Testis (tissue), 3 donors: ENCODE data around the gene MECR. TPM values are rescaled to one million over a fixed set of nuclear protein-coding genes. Genes with fewer than 3 reads are reported as not detected.
A peak's percentile ranks its signal among the peaks of the same experiment; 100 is the strongest.

Source experiments
- DNase-seq: peaks from one replicate; pipeline ENCODE4 v3.0.0-alpha.2; 2019
- H3K27ac ChIP-seq, 2 donors: fragments of 200-600 bp; sonication (generic); one replicate each; pipeline ENCODE4 v1.5.1; 2019
- H3K27me3 ChIP-seq: fragments of 200-600 bp; sonication (generic); one replicate; pipeline ENCODE4 v1.5.1; 2019
- H3K36me3 ChIP-seq: fragments of 200-600 bp; sonication (generic); one replicate; pipeline ENCODE4 v1.5.1; 2017; ENCODE audit warnings: low read depth; ENCODE audit errors: missing control alignments
- H3K4me1 ChIP-seq: fragments of 200-600 bp; sonication (generic); one replicate; pipeline ENCODE4 v1.5.1; 2019
- H3K4me3 ChIP-seq, 2 donors: fragments of 200-600 bp; sonication (generic); one replicate each; pipeline ENCODE4 v1.5.1; 2017 to 2019
- H3K9me3 ChIP-seq: fragments of 200-600 bp; sonication (generic); one replicate; pipeline ENCODE4 v1.5.1; 2017
- POLR2A ChIP-seq: fragments of 450-650 bp; IDR thresholded peaks from one replicate; pipeline ENCODE4 v1.6.1; 2017; ENCODE audit warnings: antibody characterized with exemption, mild to moderate bottlenecking, moderate library complexity
- WGBS, 2 donors: methylation state at CpG; one replicate each; pipeline ENCODE4 v1.1.5; 2018; 5-methylcytosine and 5-hydroxymethylcytosine counted together
- intact Hi-C: fragments of 100-400 bp; cut with DNase I; formaldehyde crosslinking; loops from one replicate; pipeline ENCODE4 v1.15.1; 2023; ENCODE audit warnings: low total_unique reads
- polyA plus RNA-seq: library from polyadenylated mRNA; stranded (reverse); fragments of 350-450 nt; fragmentation: Illumina TruSeq; extraction: RNeasy Lipid Tissue Mini Kit (QIAGEN cat#74804); gene quantifications from one replicate; pipeline ENCODE4 v1.2.3, GENCODE V29; 2014; ENCODE audit warnings: low read depth, low replicate concordance; ENCODE audit not compliant: insufficient read depth
- total RNA-seq, 2 donors: library from RNA; depleted of rRNA; stranded (reverse); fragments of >200 nt; gene quantifications; one replicate each; pipeline ENCODE4 v1.2.3, GENCODE V29; 2016
- TF ChIP-seq, protein P1 (sequence below), 3 experiments: fragments of 450-650 bp in 2 of 3; fragments of 200-600 bp in 1 of 3; sonication (generic) in 1 of 3; IDR thresholded peaks; one replicate each; pipeline ENCODE4 v1.5.1; 2016 to 2019; ENCODE audit warnings: antibody characterized with exemption in 3 of 3, mild to moderate bottlenecking in 2 of 3, moderate library complexity in 1 of 3

The MECR gene
- total and polyA plus RNA-seq, 3 donors from 2014 or later = 33.7 to 38.9 (median 37.3) TPM

DNA sequence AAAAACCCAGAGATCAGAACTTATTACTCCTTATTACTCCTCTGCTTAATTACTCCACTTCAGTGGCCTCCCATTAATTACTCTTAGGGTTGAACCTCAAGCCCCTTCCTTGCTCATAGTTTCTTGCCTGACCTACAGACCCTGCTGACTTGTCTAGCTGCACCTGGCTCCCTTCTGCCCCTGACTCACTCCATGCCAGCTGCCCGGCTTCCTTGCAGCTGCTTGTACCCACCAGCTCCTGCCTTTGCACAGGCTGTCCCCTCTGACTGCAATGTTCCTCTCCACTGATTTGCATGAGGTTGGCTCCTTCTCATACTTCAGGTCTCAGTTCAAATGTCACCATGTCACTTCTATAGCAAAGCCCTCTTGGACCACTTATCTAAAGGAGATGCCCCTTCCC lies 3.7 kb upstream of the MECR start:
- 79 to 81% methylated on average over 1 of the region's 1 CpG for WGBS, 2 donors
- H3K36me3 ChIP-seq = no peaks in the 10 kb centered on the region
- no peaks in the 10 kb centered on the region for H3K27me3 ChIP-seq
- TF ChIP-seq, protein P1, sequence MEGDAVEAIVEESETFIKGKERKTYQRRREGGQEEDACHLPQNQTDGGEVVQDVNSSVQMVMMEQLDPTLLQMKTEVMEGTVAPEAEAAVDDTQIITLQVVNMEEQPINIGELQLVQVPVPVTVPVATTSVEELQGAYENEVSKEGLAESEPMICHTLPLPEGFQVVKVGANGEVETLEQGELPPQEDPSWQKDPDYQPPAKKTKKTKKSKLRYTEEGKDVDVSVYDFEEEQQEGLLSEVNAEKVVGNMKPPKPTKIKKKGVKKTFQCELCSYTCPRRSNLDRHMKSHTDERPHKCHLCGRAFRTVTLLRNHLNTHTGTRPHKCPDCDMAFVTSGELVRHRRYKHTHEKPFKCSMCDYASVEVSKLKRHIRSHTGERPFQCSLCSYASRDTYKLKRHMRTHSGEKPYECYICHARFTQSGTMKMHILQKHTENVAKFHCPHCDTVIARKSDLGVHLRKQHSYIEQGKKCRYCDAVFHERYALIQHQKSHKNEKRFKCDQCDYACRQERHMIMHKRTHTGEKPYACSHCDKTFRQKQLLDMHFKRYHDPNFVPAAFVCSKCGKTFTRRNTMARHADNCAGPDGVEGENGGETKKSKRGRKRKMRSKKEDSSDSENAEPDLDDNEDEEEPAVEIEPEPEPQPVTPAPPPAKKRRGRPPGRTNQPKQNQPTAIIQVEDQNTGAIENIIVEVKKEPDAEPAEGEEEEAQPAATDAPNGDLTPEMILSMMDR (IDR thresholded peaks at IDR 0.05) = no peak
- TF ChIP-seq POLR2A = no peak
- no peak overlapping the region for H3K4me3 ChIP-seq
- no peak for DNase-seq
- H3K27ac ChIP-seq = no peak overlapping the region
- H3K9me3 ChIP-seq = no peaks in the 10 kb centered on the region
- intact Hi-C loops = no loop called here
- H3K4me1 ChIP-seq = peaks cover 25% of the 10 kb centered on the region

GRCh38 chr1:29233693-29234092 lies 3.0 kb upstream of the MECR start:
- no peak for DNase-seq
- Histone ChIP-seq H3K27ac (no peak overlapping the region), H3K27me3 (no peaks in the 10 kb centered on the region), H3K9me3 (no peaks in the 10 kb centered on the region), H3K36me3 (no peaks in the 10 kb centered on the region), H3K4me1 (peaks cover 26% of the 10 kb centered on the region), H3K4me3 (no peak overlapping the region)
- TF ChIP-seq, protein P1 (IDR thresholded peaks at IDR 0.05) = no peak
- TF ChIP-seq POLR2A = no peak
- intact Hi-C loops = no loop called here
- 84 to 86% methylated on average over 4 of the region's 4 CpGs for WGBS, 2 donors

DNA sequence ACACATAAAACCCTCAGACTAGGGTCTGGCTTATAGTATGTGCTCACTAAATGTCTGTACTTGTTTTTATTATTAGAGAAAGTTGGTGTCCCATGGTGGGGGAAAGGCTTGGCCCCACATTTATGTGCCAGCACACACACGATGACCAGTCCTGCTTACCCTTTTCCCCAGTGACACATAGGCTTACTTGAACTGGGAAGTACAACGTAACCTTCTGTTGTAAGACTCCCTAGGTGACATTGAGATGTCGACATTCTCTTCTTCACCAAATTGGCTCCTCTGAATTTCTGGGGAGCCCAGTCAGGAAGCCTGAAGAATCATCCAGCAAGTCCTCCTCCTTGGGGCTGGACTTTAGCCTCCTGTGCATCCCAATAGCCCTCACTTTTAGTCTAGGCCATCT lies 1.7 kb upstream of the MECR start:
- no peaks in the 10 kb centered on the region for H3K9me3 ChIP-seq
- H3K4me1 ChIP-seq = peaks cover 26% of the 10 kb centered on the region
- no peaks in the 10 kb centered on the region for H3K27me3 ChIP-seq
- no peak for TF ChIP-seq POLR2A
- TF ChIP-seq, protein P1 (IDR thresholded peaks at IDR 0.05) = no peak
- H3K27ac ChIP-seq = no peak overlapping the region
- no peak overlapping the region for H3K4me3 ChIP-seq
- intact Hi-C loops = no loop called here
- 85 to 93% methylated on average over 3 of the region's 3 CpGs for WGBS, 2 donors
- DNase-seq = no peak
- no peaks in the 10 kb centered on the region for H3K36me3 ChIP-seq

DNA sequence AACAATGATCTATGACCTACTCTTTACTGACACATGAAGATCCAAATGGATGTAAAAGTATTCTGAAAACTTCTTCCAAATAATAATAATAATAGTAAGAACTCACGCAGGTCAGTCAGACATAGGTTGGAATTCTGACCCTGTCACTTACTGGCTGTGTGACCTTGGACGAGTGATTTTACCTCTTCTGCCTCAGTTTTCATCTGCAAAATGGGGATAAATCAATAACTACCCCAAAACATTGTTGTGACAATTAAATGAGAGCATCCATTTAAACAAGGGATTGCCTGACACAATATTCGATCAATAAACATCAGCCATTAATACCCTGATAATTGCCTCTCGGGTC lies 556 bp downstream of the MECR start:
- peaks cover 12% of the 10 kb centered on the region for H3K4me1 ChIP-seq
- no peak for TF ChIP-seq POLR2A
- TF ChIP-seq, protein P1 (IDR thresholded peaks at IDR 0.05) = no peak
- intact Hi-C loops = no loop called here
- H3K36me3 ChIP-seq = no peaks in the 10 kb centered on the region
- no peak for DNase-seq
- H3K4me3 ChIP-seq = peak overlapping the region; percentile 79 to 83
- WGBS, 2 donors = 10% methylated on average over 4 of the region's 4 CpGs
- H3K27me3 ChIP-seq = no peaks in the 10 kb centered on the region
- H3K9me3 ChIP-seq = no peaks in the 10 kb centered on the region
- H3K27ac ChIP-seq = peak overlapping the region; percentile 9 to 80

GRCh38 chr1:29227511-29227910 lies 3.2 kb downstream of the MECR start:
- DNase-seq = no peak
- TF ChIP-seq, protein P1 (IDR thresholded peaks at IDR 0.05) = no peak
- TF ChIP-seq POLR2A = no peak
- WGBS, 2 donors = 79 to 86% methylated on average over 5 of the region's 5 CpGs
- intact Hi-C loops = no loop called here
- no peak overlapping the region for H3K4me3 ChIP-seq
- H3K27ac ChIP-seq = no peak overlapping the region
- no peaks in the 10 kb centered on the region for H3K36me3 ChIP-seq
- no peaks in the 10 kb centered on the region for H3K27me3 ChIP-seq
- H3K4me1 ChIP-seq = peaks cover 12% of the 10 kb centered on the region
- H3K9me3 ChIP-seq = no peaks in the 10 kb centered on the region
